Activated T-helper 1 cell treated with Interleukin-2 at 50 U/mL for 16 hours (primary cell): ENCODE measurements around the gene KLK12.

Experiments used
- DNase-seq: peaks from one replicate; pipeline ENCODE4 v3.0.0-alpha.2; 2020; ENCODE audit warnings: low read depth

The KLK12 gene, protein sequence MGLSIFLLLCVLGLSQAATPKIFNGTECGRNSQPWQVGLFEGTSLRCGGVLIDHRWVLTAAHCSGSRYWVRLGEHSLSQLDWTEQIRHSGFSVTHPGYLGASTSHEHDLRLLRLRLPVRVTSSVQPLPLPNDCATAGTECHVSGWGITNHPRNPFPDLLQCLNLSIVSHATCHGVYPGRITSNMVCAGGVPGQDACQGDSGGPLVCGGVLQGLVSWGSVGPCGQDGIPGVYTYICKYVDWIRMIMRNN

DNA sequence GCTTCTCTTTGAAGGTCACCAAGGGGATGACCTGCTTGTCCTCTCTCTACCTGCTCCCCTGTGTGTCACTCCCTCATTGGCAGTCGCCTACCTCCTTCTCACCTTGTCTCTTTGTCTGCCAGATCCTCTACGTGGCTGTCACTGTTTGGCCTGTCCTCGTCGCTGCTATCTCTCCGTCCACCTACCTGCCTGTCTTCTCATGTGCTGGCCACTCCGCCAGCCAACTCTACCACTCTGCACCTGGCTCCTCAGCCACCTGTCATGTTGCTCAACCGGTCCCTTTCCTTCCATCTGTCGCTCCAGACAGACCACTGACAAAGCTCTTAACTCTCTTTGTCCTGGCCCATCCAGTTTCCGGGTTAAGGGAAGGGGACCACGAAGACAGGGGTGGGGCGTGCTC lies at the start of gene KLK12:
TSS of gene KLK12 (minus strand) at position 299 of the 400 bp plus-strand sequence. CDS start 381 bp downstream, outside the sequence.
- DNase-seq = no peak

DNA sequence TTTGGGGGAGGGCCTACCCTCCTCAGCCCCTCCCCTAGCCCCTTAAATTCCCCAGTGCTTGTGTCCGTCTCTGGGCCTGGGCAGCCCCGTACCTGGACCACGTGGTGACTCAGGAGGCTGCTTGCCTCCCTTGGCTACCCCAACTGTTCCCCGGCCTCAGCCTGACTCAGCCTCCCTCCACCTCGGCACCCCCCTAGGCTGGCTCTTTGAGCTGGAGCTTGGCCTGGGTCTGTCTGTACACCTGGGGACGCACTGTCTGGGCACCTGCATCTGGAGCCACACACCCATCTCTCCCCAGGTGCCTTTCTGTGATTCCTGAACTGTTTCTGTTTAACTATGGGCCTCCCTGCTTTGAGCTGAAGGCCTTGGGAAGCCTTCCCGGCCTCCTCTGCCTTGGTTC lies 49.7 kb upstream of the KLK12 start:
- DNase-seq = no peak

DNA sequence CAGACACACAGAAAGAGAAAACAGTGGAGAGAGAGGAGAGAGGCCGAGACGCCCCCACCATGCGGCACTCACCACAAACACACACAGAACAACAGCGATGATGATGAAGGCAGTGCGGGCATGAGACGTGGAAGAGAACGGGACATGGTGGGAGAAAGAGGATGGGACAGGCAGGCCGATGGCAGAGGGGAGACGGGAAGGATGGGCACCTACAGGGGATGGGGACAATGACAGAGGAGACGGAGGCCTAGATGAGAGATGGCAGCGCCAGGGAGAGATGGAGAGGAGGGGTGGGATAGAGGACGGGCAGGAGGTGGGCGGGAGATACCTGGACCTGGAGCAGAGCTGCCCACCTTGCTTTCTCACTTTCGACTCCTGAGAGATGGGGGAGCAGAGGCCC lies 49.0 kb upstream of the KLK12 start:
- no peak for DNase-seq

DNA sequence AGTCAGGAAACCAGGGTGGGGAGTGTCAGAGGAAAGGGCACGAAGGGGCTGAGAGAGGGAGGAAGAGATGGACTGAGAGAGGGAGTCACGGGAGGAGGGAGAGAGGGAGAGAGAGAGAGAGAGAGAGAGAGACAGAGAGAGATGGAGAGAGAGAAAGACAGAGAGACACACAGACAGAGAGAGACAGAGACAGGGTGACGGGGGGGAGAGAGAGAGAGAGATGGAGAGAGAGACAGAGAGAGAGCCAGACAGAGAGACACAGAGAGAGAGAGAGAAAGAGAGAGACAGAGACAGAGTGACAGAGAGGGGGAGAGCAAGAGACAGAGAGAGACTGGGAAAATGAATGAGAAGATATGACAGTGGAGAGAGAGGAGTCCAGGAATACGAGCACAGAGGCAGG lies 48.4 kb upstream of the KLK12 start:
- no peak for DNase-seq

DNA sequence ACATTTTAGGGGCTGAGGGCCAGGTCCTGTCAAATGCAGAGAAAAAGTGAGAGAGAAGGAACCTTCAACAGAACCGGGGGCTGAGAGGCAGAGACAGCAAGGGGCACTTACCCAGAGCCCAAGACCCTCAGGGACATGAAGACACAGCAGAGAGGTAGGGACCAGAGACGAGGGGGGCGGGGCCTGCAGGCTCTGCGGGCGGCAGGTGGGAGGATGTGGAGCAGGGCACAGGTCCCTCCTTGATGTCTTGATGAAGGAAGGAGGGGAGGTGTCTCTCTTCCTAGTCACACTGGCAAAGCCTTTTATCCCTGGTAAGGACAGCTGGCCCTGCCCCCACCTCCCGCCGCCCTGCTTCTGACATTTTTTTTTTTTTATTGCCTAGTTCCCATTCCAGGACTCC lies 47.8 kb upstream of the KLK12 start, which contains the start of gene KLK14:
TSS of gene KLK14 (minus strand) at position 277 of the 400 bp plus-strand sequence. CDS start at position 4, 273 bp downstream.
- no peak for DNase-seq

DNA sequence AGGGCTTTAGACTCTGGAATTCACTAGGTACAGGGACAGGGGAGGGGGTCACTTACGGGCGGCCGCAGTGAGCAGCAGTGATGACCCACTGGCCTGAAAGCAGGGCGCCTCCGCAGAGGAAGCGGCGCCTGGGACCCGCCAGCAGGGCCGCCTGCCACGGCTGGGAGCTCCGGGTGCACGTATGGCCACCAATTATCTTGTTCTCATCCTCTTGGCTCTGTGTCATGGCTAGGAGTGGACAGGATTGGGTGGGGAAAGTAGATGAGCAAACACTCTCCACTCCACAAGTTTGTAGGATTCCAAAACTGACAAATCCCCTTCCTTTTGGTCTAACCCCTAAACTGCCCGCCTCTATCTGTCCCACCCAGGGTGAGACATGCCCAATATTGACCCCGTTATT lies 46.7 kb upstream of the KLK12 start:
- DNase-seq = no peak

DNA sequence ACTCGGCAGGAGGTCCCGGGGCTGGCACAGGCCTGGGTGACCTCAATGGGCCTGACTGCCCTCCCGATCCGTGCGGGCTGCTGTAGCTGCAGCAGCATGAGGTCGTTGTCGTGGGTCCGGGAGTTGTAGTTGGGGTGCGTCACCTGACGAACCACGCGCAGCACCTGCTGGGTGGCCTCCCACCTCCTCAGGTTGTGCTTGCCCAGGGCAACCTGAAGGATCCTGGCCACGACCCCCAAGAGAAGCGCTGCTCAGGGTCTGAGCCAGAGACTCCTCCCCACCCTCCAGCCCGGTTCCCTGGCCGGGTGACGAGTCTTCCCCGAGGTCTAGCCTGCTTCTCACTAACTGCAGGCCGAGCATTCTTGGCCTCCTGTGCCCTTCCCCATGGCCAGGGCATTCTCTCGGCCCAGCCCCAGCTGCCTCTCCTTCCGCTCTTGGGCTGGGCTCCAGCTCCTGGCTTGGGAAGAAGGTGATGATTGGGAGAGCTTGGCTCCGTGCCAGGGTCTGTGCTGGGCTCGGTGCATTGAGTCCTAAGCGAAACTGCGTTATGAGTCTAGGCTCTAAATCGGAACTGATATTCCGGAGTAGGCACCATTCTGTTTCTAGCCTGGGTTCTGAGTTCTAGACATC lies 44.8 kb upstream of the KLK12 start:
- DNase-seq = no peak

DNA sequence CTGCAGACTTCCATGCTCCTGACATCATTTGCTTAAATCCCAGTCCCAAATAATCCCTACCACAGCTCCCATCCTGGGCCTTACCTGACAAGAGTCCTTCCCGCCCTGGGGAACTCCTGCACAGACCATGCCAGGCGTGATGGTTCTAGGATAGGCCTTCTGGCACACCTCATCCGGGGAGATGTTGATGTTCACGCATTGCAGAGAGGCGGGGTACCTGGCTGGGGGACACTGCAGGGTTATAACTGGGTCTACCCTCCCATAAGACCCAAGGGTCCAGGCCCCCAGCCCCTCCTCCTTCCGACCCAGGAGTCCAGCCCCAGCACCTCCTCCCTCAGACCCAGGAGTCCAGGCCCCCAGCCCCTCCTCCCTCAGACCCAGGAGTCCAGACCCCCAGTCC lies 43.9 kb upstream of the KLK12 start:
- DNase-seq = no peak

DNA sequence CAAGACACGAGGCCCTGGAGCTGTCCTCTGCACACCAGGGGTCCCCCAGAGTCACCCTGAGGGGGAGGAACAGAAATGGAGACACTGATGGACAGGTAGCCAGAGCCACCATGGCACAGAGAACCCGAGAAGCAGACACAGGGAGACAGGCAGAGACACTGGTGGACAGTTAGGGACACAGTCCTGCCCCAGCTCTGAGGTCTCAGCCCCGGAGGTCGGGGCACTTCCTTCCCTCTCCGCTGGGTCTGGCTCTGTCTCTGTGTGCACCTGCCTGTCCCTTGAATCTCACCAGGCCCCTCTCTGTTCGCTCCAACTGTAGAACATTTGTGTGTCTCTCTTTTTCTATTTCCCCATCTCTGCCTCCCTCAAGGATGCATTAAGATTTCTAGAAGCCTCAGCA lies 43.3 kb upstream of the KLK12 start:
- DNase-seq = no peak

DNA sequence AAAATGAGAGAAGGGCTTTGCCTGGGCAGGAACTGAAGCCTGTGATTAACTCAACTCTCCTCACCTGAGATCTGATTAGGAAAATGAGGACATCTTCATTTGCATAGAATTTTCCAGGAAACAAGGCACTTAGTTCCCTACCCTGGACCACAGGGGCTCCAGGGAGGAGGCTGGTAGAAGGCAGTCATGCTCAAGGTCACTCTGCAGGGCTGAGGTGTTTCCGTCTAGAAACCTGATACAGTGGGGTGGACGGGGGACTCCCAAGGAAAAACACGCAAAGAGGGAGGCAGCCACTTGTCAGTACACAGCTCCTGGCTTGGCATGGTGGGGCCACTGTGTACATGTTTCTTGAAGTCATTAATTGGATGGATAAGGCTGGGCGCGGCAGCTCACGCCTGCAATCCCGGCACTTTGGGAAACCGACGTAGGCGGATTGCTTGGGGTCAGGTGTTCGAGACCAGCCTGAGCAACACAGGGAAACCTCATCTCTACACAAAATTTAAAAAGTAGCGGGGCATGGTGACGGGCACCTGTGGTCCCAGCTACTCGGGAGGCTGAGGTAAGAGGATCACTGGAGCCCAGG lies 41.9 kb upstream of the KLK12 start:
- no peak for DNase-seq

DNA sequence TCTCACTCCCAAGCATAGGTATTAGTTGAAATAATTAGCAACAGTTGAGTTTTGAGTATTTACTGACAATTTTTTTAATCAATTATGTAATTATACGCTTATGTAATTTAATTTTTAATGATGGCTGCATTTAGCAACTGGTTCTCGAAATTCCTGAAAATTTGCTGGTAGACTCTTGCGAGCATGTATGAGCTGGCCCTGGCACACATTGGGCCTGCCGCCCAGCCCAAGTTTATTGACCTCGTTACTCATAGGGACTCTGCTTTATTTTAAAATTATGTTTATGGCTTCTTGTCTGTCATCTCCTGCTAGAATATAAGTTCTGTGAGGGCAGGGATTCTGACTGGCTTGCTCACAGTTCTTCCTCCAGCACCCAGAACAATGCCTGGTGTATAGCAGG lies 41.2 kb upstream of the KLK12 start:
- DNase-seq = no peak

DNA sequence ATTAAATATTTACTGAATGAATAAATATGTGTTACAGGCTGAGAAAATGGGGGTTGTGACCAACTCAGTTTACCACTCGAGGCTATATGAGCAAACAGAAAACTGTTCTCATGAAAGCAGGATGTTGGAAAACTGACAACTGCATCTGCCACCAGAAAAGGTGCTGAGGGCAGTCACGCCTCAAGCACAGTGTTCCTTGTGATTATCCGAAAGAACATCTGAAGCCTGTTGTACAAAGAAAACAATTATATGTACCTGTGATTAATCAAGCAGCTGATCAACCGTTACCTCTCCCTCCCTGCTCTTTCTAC lies 36.2 kb upstream of the KLK12 start:
- no peak for DNase-seq

DNA sequence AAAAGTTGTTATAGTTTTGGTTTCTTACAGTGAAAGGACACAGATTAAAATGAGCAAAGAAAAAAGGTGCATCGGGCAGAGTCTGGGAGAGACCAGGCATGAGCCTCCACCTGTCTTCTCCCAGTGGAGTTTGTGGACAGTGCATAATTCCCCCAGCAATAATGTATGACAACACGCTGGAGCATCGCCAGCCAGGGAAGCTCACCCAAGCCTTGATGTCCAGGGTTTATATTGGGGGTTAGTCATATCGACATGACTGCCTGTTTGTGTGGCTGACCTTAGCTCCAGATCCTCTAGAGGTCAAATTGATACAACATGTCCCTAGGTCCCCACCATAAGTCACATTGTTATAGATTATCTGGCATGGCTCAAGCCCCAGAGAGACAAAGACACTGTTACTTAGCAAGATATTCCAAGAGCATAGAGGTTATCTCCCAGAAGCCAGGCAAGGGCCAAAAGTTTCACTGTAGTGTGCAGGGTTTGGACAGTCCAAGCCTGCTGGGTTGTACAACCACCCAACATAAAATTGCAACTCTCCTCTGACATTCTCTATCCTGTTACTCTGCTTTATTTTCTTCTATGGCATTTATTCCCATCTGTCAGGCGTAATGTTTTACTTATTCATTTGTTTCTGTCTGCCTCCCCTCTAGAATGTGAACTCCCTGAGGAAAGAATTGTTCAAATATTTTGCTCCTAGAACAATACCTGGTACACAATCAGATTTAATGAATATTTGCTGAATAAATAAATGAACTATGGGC lies 35.7 kb upstream of the KLK12 start:
- DNase-seq = no peak

DNA sequence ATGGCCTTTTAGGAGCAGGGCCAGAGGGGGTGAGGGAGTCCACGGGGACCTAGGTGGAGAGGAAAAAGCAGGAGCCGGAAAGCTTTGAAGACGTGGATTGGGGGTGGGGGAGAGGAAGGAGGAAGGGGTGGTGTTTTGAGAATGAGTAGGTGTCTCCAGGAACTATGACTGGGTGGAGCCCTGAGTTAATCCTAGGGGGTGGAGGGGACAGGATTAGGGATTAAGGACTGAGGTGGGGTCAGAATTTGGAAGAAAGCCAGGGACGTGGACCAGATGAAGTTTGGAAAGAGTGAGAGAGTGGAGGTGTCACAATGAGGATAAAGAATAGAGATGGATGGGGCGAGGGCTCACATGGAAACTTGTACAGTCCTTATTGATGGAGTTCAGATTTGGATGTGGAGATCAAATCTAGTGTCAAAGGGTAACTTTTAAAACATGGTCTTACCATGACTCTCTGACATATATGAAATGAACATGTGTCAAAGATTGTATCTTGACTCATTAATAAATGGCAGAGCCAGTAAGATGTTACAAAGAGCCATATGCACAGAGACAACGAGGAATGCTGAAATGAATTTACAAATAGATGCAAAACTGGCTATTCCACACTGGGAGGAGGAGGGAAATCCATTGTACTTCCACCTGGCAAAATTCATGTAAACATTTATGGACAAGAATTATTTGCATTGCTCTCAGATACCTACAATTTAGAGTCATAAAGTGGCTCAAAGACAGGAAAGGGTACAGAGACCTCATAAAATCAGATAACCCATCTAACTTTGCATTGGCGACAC lies 31.8 kb upstream of the KLK12 start:
- no peak for DNase-seq

DNA sequence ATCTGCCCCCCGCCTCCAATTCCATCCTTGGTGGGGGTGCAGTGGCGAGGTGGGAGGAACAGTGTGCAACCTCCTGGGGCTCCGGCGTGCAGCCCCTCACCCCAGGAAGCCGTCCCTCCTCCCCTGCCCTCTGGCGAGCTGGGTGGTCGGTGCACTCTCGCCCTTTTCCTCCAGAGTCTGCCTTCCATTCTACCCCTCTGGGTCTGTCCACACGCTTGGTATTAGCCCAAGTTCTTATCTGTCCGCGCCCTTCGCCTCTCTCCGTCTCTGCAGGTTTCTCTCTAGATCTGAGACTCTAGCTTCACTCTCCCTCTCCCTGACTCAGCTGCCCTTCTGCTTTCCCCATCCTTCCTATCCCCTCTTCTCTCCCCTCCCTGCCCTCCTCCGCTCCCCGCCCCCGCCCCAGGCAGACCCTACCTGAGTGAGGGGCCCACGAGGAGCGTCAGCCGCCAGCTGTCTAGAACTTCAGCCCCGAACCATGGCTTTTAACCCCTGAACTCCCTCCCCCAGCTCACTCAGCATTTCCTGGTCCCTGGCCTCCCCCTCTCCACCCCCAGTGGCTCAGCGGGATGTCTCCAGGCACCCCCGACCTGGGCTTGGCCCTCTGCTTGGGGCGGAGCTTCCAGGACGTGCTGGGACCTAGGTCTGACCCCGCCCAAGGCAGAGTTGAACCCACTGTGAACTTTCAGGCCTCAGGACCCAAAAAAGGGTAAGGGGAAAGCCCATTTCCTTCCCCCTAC lies 30.6 kb upstream of the KLK12 start:
- no peak for DNase-seq

DNA sequence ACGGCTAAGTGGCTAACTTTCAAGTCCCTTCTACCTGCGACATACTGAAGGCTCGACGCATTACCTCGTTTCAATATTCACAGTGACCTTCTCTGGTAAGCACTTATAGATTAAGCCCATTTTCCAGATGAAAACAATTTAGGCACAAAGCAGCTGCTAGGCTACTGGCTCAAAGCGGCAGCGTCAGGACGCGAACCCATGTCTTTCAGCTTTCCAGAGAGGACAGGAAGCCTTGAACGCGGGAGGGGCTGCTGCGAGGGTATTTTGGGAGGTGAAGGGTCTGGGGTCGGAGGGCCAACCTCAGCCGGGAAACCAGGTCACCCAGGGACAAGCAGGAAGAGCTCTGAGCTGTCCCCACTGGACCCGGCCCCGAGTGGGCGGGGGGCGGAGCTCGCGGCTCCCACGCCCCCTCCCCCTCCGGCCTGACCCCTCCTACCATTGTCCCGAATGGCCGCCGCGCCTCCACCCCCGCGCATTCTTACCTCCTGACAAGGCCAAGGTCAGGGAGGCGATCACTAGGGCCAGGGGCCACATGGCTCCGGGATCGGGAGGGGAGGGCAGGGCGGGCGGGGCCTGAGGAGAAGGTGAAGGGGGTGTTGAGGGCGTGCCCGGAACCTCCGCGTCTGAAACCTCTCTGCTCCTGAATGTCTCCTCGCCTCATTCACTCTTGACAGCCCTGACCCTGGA lies 29.9 kb upstream of the KLK12 start, which contains the start of gene KLK13:
TSS of gene KLK13 (minus strand) at position 559 of the 687 bp plus-strand sequence. CDS start at position 534, 25 bp downstream.
- no peak for DNase-seq

DNA sequence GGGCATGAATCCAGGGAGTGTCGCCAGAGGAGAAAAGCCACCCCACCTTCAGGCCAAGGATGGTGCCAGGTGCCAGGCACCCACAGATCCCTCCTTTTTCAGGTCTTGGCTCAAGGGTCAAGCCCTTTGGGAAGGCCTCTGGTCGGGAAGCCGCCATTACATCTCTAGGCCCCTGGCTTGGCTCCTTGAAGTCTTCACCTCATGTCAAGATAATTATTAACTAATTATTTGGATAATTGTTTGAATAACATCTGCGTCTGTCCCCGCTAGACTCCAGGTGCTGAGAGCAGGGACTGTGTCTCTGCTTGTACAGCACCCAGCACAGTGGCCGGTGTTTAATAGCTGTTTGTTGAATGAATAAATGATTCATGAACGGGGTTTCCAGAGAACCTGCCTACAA lies 28.9 kb upstream of the KLK12 start:
- DNase-seq = no peak

DNA sequence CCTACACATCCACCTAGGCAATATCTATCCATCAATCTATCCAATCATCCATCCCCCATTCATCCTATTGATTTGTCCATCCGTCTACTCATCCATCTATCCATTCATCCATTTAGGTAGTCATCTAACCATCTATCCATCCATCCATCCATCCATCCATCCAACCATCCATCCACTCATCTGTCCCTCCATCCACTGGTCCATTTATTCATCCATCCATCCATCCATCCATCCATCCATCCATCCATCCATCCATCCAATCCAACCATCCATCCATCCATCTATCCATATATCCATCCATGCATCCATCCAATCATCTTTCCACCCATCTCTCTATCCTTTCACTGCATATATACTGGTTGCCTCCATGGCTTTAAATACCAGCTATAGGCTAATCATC lies 26.2 kb upstream of the KLK12 start:
- no peak for DNase-seq

DNA sequence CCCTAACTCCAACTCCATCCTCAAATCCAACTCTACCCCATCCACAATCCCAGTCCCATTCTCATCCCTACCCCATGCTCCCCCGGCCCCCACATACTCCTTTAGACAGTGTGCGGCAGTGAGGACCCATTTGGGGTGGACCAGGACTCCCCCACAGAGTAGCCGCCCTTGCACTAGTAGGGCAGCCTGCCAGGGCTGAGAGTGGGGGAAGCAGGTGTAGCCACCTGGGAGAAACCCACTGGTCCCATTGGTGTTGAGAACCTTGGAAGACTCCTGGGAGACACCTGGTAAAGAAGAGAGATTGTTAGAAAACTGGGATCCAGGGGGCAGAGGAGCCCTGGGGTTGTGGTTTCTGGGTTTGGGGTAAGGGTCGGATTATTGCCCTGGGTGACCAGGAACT lies 25.5 kb upstream of the KLK12 start:
- no peak for DNase-seq

DNA sequence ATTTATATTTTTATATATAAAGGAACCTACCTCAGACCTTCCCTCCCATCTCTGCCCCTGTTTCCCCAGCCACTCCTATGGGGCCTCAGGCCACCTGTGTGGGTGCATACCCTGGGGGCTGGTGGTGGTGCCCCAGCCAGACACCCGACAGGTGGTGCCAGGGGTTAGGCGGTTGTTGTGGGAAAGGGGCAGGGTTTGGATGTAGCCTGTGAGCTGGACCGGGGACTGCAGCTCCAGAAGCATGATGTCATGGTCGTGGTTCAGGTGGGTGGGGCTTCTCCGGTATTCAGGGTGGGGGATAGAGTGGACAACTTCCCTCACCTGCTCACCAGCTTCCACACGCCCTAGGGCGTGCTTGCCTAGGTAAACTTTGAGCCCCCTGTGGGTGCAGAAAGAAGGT lies 24.9 kb upstream of the KLK12 start:
- no peak for DNase-seq

DNA sequence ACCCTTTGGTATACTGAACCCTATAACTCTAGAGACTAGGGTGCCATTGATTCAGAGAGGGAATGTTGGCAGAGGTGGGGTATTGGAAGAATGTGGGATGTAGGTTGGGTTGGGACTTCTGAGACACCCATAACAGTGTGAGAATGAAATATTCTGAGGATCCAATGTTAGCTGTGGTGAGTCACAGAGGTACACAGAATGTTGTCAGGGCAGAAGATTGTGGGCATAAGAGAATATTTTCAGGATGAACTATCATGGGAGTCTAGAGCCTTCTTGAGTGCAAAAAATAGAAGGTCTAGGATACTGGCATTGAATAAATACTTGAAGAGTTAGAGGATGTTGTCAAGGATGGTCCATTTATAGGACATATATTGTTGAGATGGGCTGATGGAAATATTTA lies 21.1 kb upstream of the KLK12 start:
- no peak for DNase-seq
